GM21619 (cell line): ENCODE data around the gene SP100.

Source experiments
- ATAC-seq: cut with Tn5 transposase; IDR thresholded peaks from one replicate; pipeline ENCODE4 v1.9.1; 2021; ENCODE audit not compliant: unreplicated experiment

The SP100 gene

GRCh38 chr2:230525682-230526081 is 109.7 kb downstream of the SP100 start:
- ATAC-seq, result no peak

GRCh38 chr2:230537531-230537976 is 121.6 kb downstream of the SP100 start:
- ATAC-seq, result peak; percentile 72

GRCh38 chr2:230540332-230540731 is 124.3 kb downstream of the SP100 start:
- no peak for ATAC-seq

GRCh38 chr2:230541934-230542380 is 126.0 kb downstream of the SP100 start:
- peak; percentile 81 for ATAC-seq

- ATAC-seq, result no peak
Measured at GRCh38 chr2:230542751-230543150, 126.8 kb downstream of the SP100 start.

- ATAC-seq, result no peak
Measured at GRCh38 chr2:230552181-230552580, 136.2 kb downstream of the SP100 start.

GRCh38 chr2:230557065-230557464 is 141.1 kb downstream of the SP100 start:
- no peak for ATAC-seq

GRCh38 chr2:230564805-230565779 is 149.1 kb downstream of the SP100 start:
- ATAC-seq, result no peak

GRCh38 chr2:230569298-230569697 is 153.3 kb downstream of the SP100 start:
- no peak for ATAC-seq

GRCh38 chr2:230570987-230571386 is 155.0 kb downstream of the SP100 start:
- ATAC-seq, result no peak

GRCh38 chr2:230575642-230576324 is 159.8 kb downstream of the SP100 start:
- no peak for ATAC-seq

GRCh38 chr2:230577114-230577513 is 161.1 kb downstream of the SP100 start:
- no peak for ATAC-seq

- ATAC-seq, result no peak
Measured at GRCh38 chr2:230578106-230578505, 162.1 kb downstream of the SP100 start.

- peak; percentile 67 for ATAC-seq
Measured at GRCh38 chr2:230582851-230583283, 166.9 kb downstream of the SP100 start.

- peak; percentile 34 for ATAC-seq
Measured at GRCh38 chr2:230583581-230583980, 167.6 kb downstream of the SP100 start.

- no peak for ATAC-seq
Measured at GRCh38 chr2:230586328-230586982, 170.5 kb downstream of the SP100 start.

- no peak for ATAC-seq
Measured at GRCh38 chr2:230589025-230589424, 173.0 kb downstream of the SP100 start.

GRCh38 chr2:230589497-230590015 is 173.6 kb downstream of the SP100 start:
- peak; percentile 98 for ATAC-seq

GRCh38 chr2:230590333-230590732 is 174.3 kb downstream of the SP100 start:
- ATAC-seq, result no peak

- no peak for ATAC-seq
Measured at GRCh38 chr2:230591850-230592249, 175.8 kb downstream of the SP100 start.

GRCh38 chr2:230592775-230593174 is 176.8 kb downstream of the SP100 start:
- no peak for ATAC-seq
